Epithelial cell of proximal tubule (primary cell): ENCODE measurements around the gene MYO10. TPM values are rescaled to one million over a fixed set of nuclear protein-coding genes. Genes with fewer than 3 reads are reported as not detected.

Source experiments
- DNase-seq: peaks from one replicate; pipeline ENCODE4 v3.0.0-alpha.2; 2011; ENCODE audit warnings: low read depth
- H3K4me3 ChIP-seq: 2 replicates; pipeline ENCODE4 v1.5.1; 2011; ENCODE audit warnings: low read depth, mild to moderate bottlenecking, low read length
- total RNA-seq: library from RNA; depleted of rRNA; stranded (reverse); fragments of >200 nt; gene quantifications from 2 replicates; pipeline ENCODE4 v1.2.3, GENCODE V29; 2015
- TF ChIP-seq, protein P1 (sequence below): conservative IDR thresholded peaks from 2 replicates; pipeline ENCODE4 v1.5.1; 2012; ENCODE audit warnings: low read depth, mild to moderate bottlenecking, low read length

The MYO10 gene
- total RNA-seq, 1 donor from 2014 or later = 31.5 TPM

DNA sequence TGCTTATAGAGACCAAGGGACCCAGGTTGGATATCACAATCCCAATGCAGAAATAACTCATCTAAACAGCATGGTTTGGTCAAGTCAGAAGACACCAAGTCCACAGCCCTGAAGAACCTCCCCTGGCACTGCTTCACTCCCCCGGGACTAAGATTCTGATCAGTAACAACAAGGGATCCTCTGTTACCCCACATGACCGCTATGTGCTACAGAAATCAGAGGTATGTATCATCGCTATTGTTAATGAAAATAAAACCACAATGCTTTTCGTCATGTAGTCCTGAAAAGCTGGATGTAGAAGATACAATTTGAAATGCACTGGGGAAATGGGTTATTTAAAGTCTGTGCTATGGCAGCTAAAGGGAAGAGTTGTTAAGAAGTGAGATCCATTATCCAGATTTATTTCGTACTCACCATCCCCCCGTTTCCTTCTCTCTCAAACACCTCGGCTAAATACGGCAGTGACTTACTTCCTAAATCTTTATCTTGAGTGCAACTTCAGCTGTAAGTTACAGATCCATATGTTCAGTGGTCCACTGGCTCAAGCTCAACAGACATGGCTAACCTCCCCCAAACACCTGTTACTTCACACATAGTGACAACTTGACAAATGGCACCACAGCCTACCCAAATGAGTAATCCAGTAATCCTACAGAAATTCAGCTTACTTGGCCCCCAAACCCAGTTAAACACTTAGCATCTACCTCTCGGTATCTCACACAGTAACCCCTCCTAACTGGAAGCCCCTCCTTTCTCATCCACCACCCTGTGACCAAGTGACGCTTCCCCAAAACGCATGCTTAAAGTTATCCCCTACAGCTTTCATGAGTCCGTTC lies 129.2 kb downstream of the MYO10 start:
- no peak overlapping the region for H3K4me3 ChIP-seq
- TF ChIP-seq, protein P1, sequence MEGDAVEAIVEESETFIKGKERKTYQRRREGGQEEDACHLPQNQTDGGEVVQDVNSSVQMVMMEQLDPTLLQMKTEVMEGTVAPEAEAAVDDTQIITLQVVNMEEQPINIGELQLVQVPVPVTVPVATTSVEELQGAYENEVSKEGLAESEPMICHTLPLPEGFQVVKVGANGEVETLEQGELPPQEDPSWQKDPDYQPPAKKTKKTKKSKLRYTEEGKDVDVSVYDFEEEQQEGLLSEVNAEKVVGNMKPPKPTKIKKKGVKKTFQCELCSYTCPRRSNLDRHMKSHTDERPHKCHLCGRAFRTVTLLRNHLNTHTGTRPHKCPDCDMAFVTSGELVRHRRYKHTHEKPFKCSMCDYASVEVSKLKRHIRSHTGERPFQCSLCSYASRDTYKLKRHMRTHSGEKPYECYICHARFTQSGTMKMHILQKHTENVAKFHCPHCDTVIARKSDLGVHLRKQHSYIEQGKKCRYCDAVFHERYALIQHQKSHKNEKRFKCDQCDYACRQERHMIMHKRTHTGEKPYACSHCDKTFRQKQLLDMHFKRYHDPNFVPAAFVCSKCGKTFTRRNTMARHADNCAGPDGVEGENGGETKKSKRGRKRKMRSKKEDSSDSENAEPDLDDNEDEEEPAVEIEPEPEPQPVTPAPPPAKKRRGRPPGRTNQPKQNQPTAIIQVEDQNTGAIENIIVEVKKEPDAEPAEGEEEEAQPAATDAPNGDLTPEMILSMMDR = no peak
- DNase-seq = no peak

DNA sequence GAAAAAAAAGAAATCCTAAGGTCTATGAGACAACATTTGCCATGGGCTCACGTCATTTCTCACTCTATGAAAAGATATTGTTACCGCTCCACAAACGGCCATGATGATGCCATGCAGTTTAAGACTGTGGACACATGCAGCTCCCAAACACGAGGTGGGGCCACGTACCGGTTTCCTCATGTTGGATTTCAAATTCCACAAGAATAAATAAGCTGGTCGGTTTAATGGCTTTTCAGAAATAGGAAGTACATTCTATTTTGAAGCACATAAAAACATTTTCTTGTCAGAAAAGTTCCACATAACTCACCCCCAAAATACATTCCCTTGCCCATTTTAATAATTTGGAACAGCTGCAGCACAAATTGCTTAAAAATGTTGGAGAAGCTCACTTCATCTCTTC lies 130.6 kb downstream of the MYO10 start:
- TF ChIP-seq, protein P1 = no peak
- no peak for DNase-seq
- H3K4me3 ChIP-seq = no peak overlapping the region

DNA sequence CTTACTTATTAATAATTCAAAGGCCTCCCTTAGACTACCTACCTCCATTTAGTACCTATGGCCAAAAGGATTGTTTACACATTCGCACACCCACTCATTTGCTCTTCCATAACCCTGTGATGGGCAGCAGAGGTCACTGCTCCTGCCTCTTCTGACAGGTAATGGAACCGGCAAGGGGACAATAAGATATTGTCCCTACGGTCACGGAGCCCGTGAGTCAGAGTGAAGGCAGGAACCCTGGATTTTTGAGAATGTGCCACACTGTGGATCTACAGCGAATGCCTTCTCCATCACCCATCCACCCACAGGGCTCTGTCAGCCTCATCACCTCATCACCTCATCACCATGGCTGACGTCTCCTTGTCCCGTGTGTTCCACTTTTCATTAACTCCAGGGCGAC lies 132.3 kb downstream of the MYO10 start:
- H3K4me3 ChIP-seq = no peak overlapping the region
- no peak for DNase-seq

DNA sequence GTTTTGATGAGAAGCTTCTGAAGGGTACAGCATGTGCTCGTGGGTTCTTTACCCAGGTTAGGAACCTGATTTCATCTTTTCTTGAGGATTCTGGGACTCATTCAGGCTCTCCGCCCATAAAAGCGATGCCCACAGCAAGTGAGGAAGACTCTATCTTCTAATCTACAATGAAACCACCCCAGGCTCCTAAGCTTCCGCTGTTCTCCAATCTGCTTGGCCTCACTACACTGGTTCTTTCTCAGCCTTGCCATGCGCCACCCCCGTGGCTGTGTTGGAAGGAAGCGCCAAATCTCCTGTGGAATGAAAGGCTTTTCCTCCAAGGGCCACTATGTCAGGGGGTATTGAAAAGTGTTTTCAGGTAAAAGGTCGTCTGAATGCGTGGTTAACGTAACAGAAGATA lies 135.6 kb downstream of the MYO10 start:
- no peak for DNase-seq
- no peak overlapping the region for H3K4me3 ChIP-seq

More for the DNA sequence above, 132.3 kb downstream of the MYO10 start:
- TF ChIP-seq, protein P1 = no peak

DNA sequence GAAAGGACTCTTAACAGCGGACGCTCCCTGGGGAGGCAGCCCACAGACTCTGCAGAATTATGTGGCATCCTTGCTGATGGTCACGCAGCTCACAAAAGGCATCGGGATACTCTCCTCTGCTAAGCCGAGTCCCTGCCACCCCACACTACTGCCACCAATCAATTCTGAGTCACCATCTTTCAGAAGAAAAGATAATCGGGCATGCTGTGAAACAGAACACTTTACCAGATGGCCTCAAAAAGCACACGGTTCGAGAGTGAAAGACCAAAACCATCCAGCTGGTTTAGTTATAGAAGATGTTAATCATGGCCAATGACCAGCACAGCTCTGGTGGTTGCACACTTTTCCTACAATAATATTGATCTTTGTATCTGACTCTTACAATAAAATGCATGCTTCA lies 136.3 kb downstream of the MYO10 start:
- DNase-seq = no peak
- H3K4me3 ChIP-seq = no peak overlapping the region
- TF ChIP-seq, protein P1 = no peak

More for the DNA sequence above, 135.6 kb downstream of the MYO10 start:
- TF ChIP-seq, protein P1 = no peak

DNA sequence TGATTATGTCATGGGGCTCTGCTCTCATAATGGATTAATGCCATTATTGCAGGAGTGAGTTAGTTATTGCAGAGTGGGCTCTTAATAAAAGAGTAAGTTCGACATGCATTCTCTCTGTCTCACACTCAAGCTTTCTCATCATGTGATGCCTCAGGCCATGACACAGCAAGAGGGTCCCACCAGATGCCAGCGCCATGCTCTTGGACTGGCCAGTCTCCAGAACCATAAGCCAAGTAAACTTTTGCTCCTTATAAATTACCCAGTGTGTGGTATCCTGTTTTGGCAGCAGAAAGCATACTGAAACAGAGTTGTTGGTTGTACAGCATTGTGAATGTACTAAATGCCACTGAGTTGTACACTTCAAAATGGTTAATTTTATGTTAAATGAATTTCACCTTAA lies 138.1 kb downstream of the MYO10 start:
- no peak for DNase-seq
- H3K4me3 ChIP-seq = no peak overlapping the region
- TF ChIP-seq, protein P1 = no peak
